NCI-H526 (cell line): Measurements from ENCODE around the gene CALR.

ENCODE experiments used
- DNase-seq, 2 experiments: peaks; one replicate each; lab custom pipeline; 2025; lab: John Stamatoyannopoulos, UW

Gene CALR

DNA sequence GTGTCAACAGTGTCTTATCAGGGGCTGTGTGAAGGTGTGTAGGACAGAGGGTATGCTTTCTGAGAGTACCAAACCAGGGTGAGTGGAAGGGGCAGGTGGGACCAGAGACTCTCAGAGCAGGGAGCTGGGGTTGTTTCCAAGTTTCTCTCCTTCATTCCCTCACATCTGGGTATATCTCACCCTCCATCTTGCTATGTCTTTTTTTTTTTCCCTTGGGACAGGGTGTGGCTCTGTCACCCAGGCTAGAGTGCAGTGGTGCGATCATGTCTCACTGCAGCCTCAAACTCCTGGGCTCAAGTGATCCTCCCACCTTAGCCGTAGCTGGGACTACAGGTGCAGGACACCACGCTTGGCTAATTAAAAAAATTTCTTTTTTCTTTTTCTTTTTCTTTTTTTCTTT, 41.6 kb downstream of the CALR start:
- peak in 1 of 2 experiments; percentile 12 for DNase-seq

GRCh38 chr19:12982648-12983047, 44.2 kb downstream of the CALR start:
- DNase-seq, result no peak

- DNase-seq, result no peak
Observed at GRCh38 chr19:12983091-12983490, 44.7 kb downstream of the CALR start.

DNA sequence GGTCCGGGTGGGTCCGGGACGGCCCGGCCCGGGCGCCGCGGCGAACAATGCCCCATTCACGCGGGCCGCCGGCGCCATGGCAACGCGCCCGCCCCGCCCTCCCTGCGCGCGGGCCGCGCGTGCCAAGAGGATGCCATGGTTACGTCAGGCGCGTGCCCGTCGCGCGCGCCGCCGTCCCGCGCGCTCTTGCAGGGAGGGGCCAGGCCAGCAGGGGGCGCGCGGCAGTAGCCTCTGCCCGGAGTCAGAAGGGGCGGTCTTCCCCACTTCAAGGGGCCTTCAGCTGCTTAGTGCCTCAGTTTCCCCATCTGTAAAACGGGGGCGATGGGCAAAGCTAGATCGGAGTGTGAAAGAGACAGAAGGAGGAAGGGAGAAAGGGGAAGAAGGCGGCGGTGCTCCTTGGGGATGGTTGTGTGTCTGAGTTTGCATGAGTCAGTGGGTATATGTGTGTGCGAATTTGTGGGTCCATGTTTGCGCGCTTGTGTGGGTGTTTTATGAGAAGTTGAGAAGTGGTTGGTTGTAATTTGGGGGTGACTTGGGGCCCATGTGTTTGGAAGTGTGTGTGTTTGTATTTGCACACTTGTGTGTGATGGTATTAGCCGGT, 45.2 kb downstream of the CALR start:
- peak; percentile 14 to 72 for DNase-seq

DNA sequence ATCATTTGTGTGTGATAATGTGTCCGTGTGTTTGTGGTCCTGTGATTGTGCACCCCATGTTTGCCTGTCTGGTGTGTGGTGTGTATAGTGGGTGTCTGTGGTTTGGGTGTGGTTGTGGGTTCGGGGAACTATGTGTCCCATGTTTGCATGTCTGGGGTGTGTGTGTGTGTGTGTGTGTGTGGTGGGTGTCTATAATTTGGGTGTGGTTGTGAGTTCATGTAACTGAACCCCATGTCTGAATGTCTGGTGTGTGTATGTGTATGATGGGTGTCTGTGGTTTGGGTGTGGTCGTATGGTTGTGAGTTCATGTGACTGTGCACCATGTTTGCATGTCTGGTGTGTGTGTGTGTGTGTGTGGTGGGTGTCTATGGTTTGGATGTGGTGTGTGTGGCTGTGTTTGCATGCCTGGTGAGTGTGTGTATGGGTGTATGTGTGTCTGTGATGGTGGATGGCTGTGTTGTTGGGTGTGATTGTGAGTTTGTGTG, 45.8 kb downstream of the CALR start:
- no peak for DNase-seq

- no peak for DNase-seq
Observed at GRCh38 chr19:12984683-12985048, 46.3 kb downstream of the CALR start.

- no peak for DNase-seq
Observed at GRCh38 chr19:12985049-12985776, 46.8 kb downstream of the CALR start.

DNA sequence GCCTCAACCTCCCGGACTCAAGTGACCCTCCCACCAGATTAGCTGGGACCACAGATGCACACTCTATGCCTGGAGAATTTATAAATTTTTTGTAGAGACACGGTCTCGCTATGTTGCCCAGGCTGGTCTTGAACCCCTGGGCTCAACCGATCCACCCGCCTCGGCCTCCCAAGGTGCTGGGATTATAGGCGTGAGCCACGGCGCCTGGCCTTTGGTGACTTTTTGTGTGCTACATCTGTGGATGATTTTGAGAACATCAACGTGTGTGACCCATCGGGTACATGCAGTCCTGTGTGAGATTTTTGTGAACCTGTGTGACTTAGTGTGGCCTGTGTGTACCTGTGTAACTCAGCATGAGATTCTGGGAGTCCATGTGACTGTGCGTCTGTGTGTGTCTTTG, 48.3 kb downstream of the CALR start:
- no peak for DNase-seq

GRCh38 chr19:12987190-12987589, 48.8 kb downstream of the CALR start:
- no peak for DNase-seq

DNA sequence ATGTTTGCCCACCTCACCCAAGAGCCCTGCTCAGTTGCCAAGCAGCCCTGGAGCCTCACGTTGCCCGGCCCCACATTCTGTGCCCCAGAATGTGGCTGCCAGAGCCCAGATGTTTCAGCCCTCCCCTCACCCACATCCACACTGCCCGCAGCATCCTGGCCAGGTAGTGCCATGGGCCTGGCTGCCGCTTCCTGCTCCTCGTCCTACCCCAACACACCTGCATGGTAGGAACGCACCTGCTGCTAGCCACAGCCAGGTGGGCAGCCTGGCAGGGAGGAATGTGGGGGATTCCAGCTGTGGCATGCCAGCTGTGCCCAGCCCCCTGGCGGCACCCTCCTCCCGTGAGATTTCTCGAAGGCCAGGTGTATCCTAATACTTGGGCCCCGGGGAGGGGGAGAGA, 49.4 kb downstream of the CALR start:
- no peak for DNase-seq

DNA sequence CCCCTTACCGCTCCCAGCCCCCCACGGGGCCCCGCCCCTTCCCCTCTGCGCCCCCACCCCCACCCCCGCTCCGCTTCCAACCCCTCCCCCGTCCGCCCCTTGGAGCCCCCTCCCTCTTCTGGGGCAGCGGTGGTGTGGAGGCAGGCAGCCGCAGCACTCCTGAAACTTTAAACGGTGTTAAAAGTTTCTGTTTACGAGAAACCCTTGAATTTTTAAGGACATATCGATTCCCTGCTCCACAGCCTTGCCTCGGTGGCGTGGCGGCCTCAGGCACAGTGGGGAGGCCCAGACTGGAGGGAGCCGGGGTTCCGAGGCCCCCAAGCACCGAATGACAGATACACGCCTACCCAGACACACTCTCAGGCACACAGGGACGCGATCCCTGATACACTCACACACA, 52.0 kb downstream of the CALR start:
- no peak for DNase-seq

- no peak for DNase-seq
Observed at GRCh38 chr19:12990853-12991252, 52.4 kb downstream of the CALR start.

DNA sequence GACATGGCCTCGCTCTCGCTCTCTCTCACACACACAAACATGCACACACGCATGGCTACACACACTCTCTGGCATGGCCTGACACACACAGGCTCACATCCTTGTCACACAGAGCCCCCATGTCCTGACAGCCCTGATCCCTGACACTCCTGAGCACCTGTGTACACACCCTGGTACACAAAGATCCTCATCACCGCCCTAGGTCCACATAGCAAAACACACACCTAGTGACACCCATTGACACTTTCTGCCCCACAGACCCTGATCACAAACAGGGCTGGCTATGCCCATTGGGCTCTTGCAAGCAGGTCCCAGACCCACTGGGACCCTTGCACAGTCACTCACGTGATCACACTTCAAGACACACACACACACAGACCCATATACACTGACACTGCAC, 52.9 kb downstream of the CALR start:
- no peak for DNase-seq

GRCh38 chr19:12992729-12993128, 54.3 kb downstream of the CALR start:
- DNase-seq, result no peak

- DNase-seq, result no peak
Observed at GRCh38 chr19:12993562-12993961, 55.2 kb downstream of the CALR start.
